Measurements from ENCODE around the gene WDR13.

- TF ChIP-seq EZH2phosphoT487 (IDR thresholded peaks at IDR 0.05), result no peak
- no peak for TF ChIP-seq CTCF (IDR thresholded peaks at IDR 0.05)
Measured at GRCh38 chrX:48573690-48574269, 23.5 kb upstream of the WDR13 start.

Data from neural progenitor cell (in vitro differentiated cells).